GM23338 (cell line): ENCODE results near the gene DDX24.

Experiments used
- CREB1 ChIP-seq: fragments of 250-450 bp; sonication (Bioruptor Pico); IDR thresholded peaks from 2 replicates; pipeline ENCODE4 v1.5.0; 2020; ENCODE audit warnings: low read depth, mild to moderate bottlenecking, moderate library complexity
- CTCF ChIP-seq, 2 experiments: fragments of 200-600 bp in 1 of 2; sonication (generic) in 1 of 2; conservative IDR thresholded peaks; 2 replicates each; pipeline versions ENCODE4 v1.5.1 to v1.6.1; 2016 to 2017; ENCODE audit warnings: antibody characterized with exemption in 2 of 2, low read depth in 2 of 2, mild to moderate bottlenecking in 2 of 2, moderate library complexity in 1 of 2
- ETS1 ChIP-seq: IDR thresholded peaks from 2 replicates; pipeline ENCODE4 v1.6.1; 2016; ENCODE audit warnings: antibody characterized with exemption
- EZH2 ChIP-seq: fragments of 200-600 bp; sonication (generic); IDR thresholded peaks from one replicate; pipeline ENCODE4 v1.8.0; 2017; ENCODE audit warnings: antibody characterized with exemption, mild to moderate bottlenecking, low read depth; ENCODE audit not compliant: unreplicated experiment
- EZH2phosphoT487 ChIP-seq: fragments of 200-600 bp; sonication (generic); IDR thresholded peaks from one replicate; pipeline ENCODE4 v1.8.1; 2018; ENCODE audit warnings: antibody characterized with exemption; ENCODE audit not compliant: unreplicated experiment
- JUNB ChIP-seq: IDR thresholded peaks from one replicate; pipeline ENCODE4 v1.6.1; 2016; ENCODE audit warnings: antibody characterized with exemption; ENCODE audit not compliant: unreplicated experiment
- NANOG ChIP-seq: IDR thresholded peaks from 2 replicates; pipeline ENCODE4 v1.6.1; 2016; ENCODE audit warnings: antibody characterized with exemption, borderline replicate concordance
- POLR2AphosphoS5 ChIP-seq: IDR thresholded peaks from 2 replicates; pipeline ENCODE4 v1.6.1; 2016; ENCODE audit warnings: antibody characterized with exemption, low read depth
- REST ChIP-seq: IDR thresholded peaks from one replicate; pipeline ENCODE4 v1.6.1; 2018; ENCODE audit warnings: antibody characterized with exemption; ENCODE audit not compliant: unreplicated experiment
- STAT1 ChIP-seq: IDR thresholded peaks from one replicate; pipeline ENCODE4 v1.6.1; 2016; ENCODE audit warnings: antibody characterized with exemption; ENCODE audit not compliant: unreplicated experiment
- ZNF331 ChIP-seq: fragments of 250-450 bp; sonication (Bioruptor Pico); IDR thresholded peaks from 2 replicates; pipeline ENCODE4 v1.5.0; 2020; ENCODE audit warnings: low read depth, mild to moderate bottlenecking, moderate library complexity

GRCh38 chr14:94021416-94022157 lies 59.4 kb downstream of the DDX24 start:
- TF ChIP-seq REST (no peak), EZH2phosphoT487 (no peak), CTCF (conservative IDR thresholded peaks at IDR 0.05; ENCODE audit: low read depth in 2 of 2) (no peak), EZH2 (no peak), POLR2AphosphoS5 (no peak), CREB1 (CRISPR knock-in tag) (no peak), NANOG (no peak), JUNB (no peak), STAT1 (no peak), ZNF331 (CRISPR knock-in tag) (no peak), ETS1 (no peak)
